HG02840 (cell line): ENCODE measurements around the gene KCTD10.

Experiments used
- ATAC-seq: cut with Tn5 transposase; IDR thresholded peaks from one replicate; pipeline ENCODE4 v1.9.1; 2021; ENCODE audit warnings: mild to moderate bottlenecking, moderate library complexity, moderate number of reproducible peaks; ENCODE audit not compliant: unreplicated experiment, low FRiP score

The KCTD10 gene

GRCh38 chr12:109495012-109495411 is 17.9 kb upstream of the KCTD10 start:
- no peak for ATAC-seq

- ATAC-seq, result no peak
Observed at GRCh38 chr12:109494348-109494881, 17.3 kb upstream of the KCTD10 start.

GRCh38 chr12:109493938-109494337 is 16.8 kb upstream of the KCTD10 start:
- ATAC-seq, result no peak

GRCh38 chr12:109493090-109493489 is 16.0 kb upstream of the KCTD10 start:
- no peak for ATAC-seq

- ATAC-seq, result no peak
Observed at GRCh38 chr12:109492371-109492770, 15.3 kb upstream of the KCTD10 start.

GRCh38 chr12:109491671-109492070 is 14.6 kb upstream of the KCTD10 start:
- ATAC-seq, result no peak

GRCh38 chr12:109489955-109490565 is 13.0 kb upstream of the KCTD10 start:
- ATAC-seq, result no peak

GRCh38 chr12:109489016-109489954 is 12.2 kb upstream of the KCTD10 start:
- ATAC-seq, result no peak

- ATAC-seq, result no peak
Observed at GRCh38 chr12:109488051-109488665, 11.1 kb upstream of the KCTD10 start.

- ATAC-seq, result no peak
Observed at GRCh38 chr12:109487181-109488050, 10.3 kb upstream of the KCTD10 start.

GRCh38 chr12:109485201-109485600 is 8.1 kb upstream of the KCTD10 start:
- no peak for ATAC-seq

GRCh38 chr12:109483346-109483745 is 6.2 kb upstream of the KCTD10 start:
- no peak for ATAC-seq

GRCh38 chr12:109482894-109483293 is 5.8 kb upstream of the KCTD10 start:
- ATAC-seq, result no peak

- ATAC-seq, result no peak
Observed at GRCh38 chr12:109482491-109482890, 5.4 kb upstream of the KCTD10 start.

GRCh38 chr12:109481863-109482262 is 4.8 kb upstream of the KCTD10 start:
- ATAC-seq, result no peak

GRCh38 chr12:109480356-109480755 is 3.3 kb upstream of the KCTD10 start:
- no peak for ATAC-seq

GRCh38 chr12:109479761-109480160 is 2.7 kb upstream of the KCTD10 start:
- ATAC-seq, result no peak

GRCh38 chr12:109477963-109478315 is 839 bp upstream of the KCTD10 start:
- ATAC-seq, result no peak

GRCh38 chr12:109476807-109477184 is 304 bp downstream of the KCTD10 start:
- no peak for ATAC-seq
